Activated gamma-delta T cell (primary cell): Measurements from ENCODE around the gene TXNL1.

ENCODE experiments used
- DNase-seq: peaks from one replicate; lab custom pipeline; 2025; lab: John Stamatoyannopoulos, UW

TXNL1 gene

GRCh38 chr18:56569416-56569815, 69.0 kb downstream of the TXNL1 start:
- DNase-seq: no peak

GRCh38 chr18:56568986-56569385, 69.4 kb downstream of the TXNL1 start:
- DNase-seq: no peak

GRCh38 chr18:56565551-56566345, 72.6 kb downstream of the TXNL1 start:
- DNase-seq: no peak

GRCh38 chr18:56565046-56565445, 73.3 kb downstream of the TXNL1 start:
- no peak for DNase-seq

GRCh38 chr18:56563568-56563967, 74.8 kb downstream of the TXNL1 start:
- no peak for DNase-seq

GRCh38 chr18:56562479-56562878, 75.9 kb downstream of the TXNL1 start:
- no peak for DNase-seq

- DNase-seq: no peak
These were observed 77.4 kb downstream of the TXNL1 start for GRCh38 chr18:56560992-56561391.

GRCh38 chr18:56559044-56559443, 79.3 kb downstream of the TXNL1 start:
- DNase-seq: no peak

- no peak for DNase-seq
These were observed 81.5 kb downstream of the TXNL1 start for GRCh38 chr18:56556907-56557306.

GRCh38 chr18:56550121-56550520, 88.3 kb downstream of the TXNL1 start:
- DNase-seq: no peak
